ENCODE measurements around the gene HEATR3.
A peak's percentile ranks its signal among the peaks of the same experiment; 100 is the strongest.

HEATR3 gene

DNA sequence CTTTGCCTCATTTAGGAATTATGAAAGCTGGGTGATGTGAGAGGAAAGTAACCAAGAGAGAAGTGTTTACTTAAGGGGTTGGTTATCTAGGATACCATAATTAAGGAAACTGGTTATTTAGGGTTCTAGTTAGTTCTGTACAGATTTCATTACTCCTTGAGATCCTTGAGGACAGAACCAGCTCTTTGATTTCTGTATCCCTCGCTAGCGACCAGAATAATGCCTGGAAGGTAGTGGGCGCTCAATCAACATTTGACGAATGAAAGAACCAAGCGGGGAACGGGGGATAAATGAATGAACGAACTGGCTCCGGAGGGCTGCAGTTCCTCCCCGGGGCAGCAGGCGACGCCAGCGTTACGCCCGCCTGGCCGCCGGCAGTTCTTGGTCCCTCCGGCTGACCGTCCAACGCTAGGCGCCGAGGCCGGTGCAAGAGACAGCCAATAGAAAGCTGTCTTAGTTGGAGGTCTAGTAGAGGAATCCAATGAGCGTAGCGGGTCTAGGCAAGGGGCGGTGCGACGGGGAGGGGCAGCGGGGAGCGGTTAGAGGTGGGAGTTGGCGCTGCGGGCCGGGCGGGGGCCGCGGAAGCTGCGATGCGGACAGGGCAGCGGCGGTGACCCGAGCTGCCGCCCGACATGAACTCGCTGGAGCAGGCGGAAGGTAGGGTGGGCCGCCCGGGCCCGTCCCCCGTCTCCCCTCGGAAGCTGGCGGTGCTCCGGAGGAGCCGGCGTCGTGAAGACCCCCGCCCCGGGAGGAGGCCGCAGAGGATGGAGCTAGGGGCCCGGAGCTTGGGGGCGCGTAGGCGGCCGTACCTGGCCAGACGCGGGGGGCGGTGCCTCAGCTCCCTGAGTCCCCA is 40.9 kb upstream of the HEATR3 start, which contains the start of gene CNEP1R1:
Gene CNEP1R1 (plus strand): TSS at position 542 of the 853 bp plus-strand sequence. CDS start 91 bp downstream, at position 633.
- peak within 1 kb of the TSS; percentile 46 for H3K27ac ChIP-seq

GRCh38 chr16:50025537-50025931 is 40.2 kb upstream of the HEATR3 start:
- no peak for TF ChIP-seq CTCF (IDR thresholded peaks at IDR 0.05; ENCODE audit: low read depth, low read length, missing control alignments)
- no peak for DNase-seq
- Histone ChIP-seq H3K27ac (peak overlapping the region; percentile 46), H3K4me3 (ENCODE audit: low read depth, low read length) (peak overlapping the region; percentile 91), H3K36me3 (replicated peaks) (no peaks in the 10 kb centered on the region), H3K27me3 (replicated peaks) (no peaks in the 10 kb centered on the region)
- in situ Hi-C loops (cut with HindIII; ENCODE audit: low pct_ligation_motif_present, low sequenced_read_pairs): no loop called here

More for the DNA sequence above, 40.9 kb upstream of the HEATR3 start, which contains the start of gene CNEP1R1:
- TF ChIP-seq CTCF (IDR thresholded peaks at IDR 0.05; ENCODE audit: low read depth, low read length, missing control alignments): peak; percentile 100
- in situ Hi-C loops (cut with HindIII; ENCODE audit: low pct_ligation_motif_present, low sequenced_read_pairs): no loop called here
- peak; percentile 94 for DNase-seq
- Histone ChIP-seq H3K36me3 (replicated peaks) (no peaks in the 10 kb centered on the region), H3K4me3 (ENCODE audit: low read depth, low read length) (peak within 1 kb of the TSS; percentile 91), H3K27me3 (replicated peaks) (no peaks in the 10 kb centered on the region)

- no peak for DNase-seq
- TF ChIP-seq CTCF (IDR thresholded peaks at IDR 0.05; ENCODE audit: low read depth, low read length, missing control alignments): no peak
- in situ Hi-C loops (cut with HindIII; ENCODE audit: low pct_ligation_motif_present, low sequenced_read_pairs): no loop called here
- no peak overlapping the region for H3K27ac ChIP-seq
- H3K4me3 ChIP-seq (ENCODE audit: low read depth, low read length): no peak overlapping the region
- no peaks in the 10 kb centered on the region for H3K27me3 ChIP-seq (replicated peaks)
- peaks cover 11% of the 10 kb centered on the region for H3K36me3 ChIP-seq (replicated peaks)
These were observed 37.9 kb upstream of the HEATR3 start for GRCh38 chr16:50027829-50028228.

DNA sequence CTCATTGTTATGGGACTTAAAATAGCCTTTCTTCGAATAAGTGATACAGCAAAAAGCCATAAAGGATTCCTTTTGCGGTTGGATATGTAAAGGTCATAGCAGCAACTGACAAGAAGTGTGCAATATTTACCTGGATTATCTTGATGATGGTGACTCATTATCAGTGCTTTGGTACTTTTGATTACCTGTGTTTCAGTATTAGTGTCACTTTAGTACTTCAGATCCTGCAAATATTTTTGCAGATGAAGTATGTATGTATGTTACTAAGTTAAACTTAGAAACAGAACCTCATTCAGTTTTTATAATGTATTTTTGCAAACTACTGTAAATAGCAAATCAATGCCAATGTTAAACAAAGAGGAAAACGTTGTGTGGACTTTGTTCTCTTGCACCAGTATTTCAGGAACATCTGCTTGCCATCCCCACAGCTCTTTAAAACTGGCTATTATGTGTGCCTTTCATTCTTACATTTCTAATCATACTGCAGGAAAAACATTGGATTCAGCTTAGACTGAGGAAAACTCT is 30.2 kb upstream of the HEATR3 start:
- DNase-seq: no peak
- H3K36me3 ChIP-seq (replicated peaks): peaks cover 35% of the 10 kb centered on the region
- H3K4me3 ChIP-seq (ENCODE audit: low read depth, low read length): no peak overlapping the region
- no peaks in the 10 kb centered on the region for H3K27me3 ChIP-seq (replicated peaks)
- in situ Hi-C loops (cut with HindIII; ENCODE audit: low pct_ligation_motif_present, low sequenced_read_pairs): no loop called here
- H3K27ac ChIP-seq: no peak overlapping the region
- no peak for TF ChIP-seq CTCF (IDR thresholded peaks at IDR 0.05; ENCODE audit: low read depth, low read length, missing control alignments)

DNA sequence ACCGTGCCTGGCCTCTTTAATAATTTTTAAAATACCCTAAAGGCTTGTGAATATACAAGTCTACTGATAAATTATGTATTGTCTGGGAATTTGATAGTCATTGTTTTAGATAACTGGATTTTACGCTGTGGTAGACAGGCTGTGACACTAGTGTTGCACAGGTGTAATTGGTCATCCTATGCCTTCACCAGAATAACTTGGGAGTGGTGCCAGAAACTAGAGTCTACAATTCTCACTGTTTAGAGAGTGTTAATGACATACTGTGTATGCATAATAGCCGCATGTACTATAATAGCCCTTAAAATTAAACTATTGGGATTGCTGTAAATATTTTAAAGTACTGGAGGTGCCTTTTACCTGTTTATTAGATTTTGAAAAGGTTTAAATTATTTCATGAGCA is 29.3 kb upstream of the HEATR3 start:
- no peak for DNase-seq
- in situ Hi-C loops (cut with HindIII; ENCODE audit: low pct_ligation_motif_present, low sequenced_read_pairs): no loop called here
- H3K36me3 ChIP-seq (replicated peaks): peaks cover 35% of the 10 kb centered on the region

More for the DNA sequence above, 29.3 kb upstream of the HEATR3 start:
- no peak overlapping the region for H3K27ac ChIP-seq
- TF ChIP-seq CTCF (IDR thresholded peaks at IDR 0.05; ENCODE audit: low read depth, low read length, missing control alignments): no peak
- no peak overlapping the region for H3K4me3 ChIP-seq (ENCODE audit: low read depth, low read length)
- H3K27me3 ChIP-seq (replicated peaks): no peaks in the 10 kb centered on the region

Measured in brain microvascular endothelial cell (primary cell).